ENCODE results near the gene LHPP. TPM values are rescaled to one million over a fixed set of nuclear protein-coding genes. Genes with fewer than 3 reads are reported as not detected.
A peak's percentile ranks its signal among the peaks of the same experiment; 100 is the strongest.

LHPP gene
- total RNA-seq, 2 donors from 2014 or later: 4.9 to 9.9 TPM

- H3K27me3 ChIP-seq: no peaks in the 10 kb centered on the region
- no peak overlapping the region for H3K4me3 ChIP-seq
- H3K27ac ChIP-seq: no peak overlapping the region
- no peaks in the 10 kb centered on the region for H3K9me3 ChIP-seq
- intact Hi-C loops (cut with DNase I): no loop called here
- TF ChIP-seq POLR2A (IDR thresholded peaks at IDR 0.05) (no peak), CTCF (IDR thresholded peaks at IDR 0.05) (peak; percentile 77 to 91 (median 85))
- WGBS, 2 donors: 5 to 57% methylated on average over 3 to 18 of the region's 18 CpGs
- H3K36me3 ChIP-seq (replicated peaks in 1 of 2; ENCODE audit: insufficient read depth in 1 of 2, low read depth in 2 of 2): no peaks in the 10 kb centered on the region
- peaks cover 6% of the 10 kb centered on the region for H3K4me1 ChIP-seq
- ATAC-seq: peak; percentile 84
- peak; percentile 81 to 86 (median 84) for DNase-seq
Measured at GRCh38 chr10:124530215-124530665, 68.6 kb downstream of the LHPP start.

GRCh38 chr10:124530816-124531215 lies 69.2 kb downstream of the LHPP start:
- peaks cover 6% of the 10 kb centered on the region for H3K4me1 ChIP-seq
- no peak overlapping the region for H3K27ac ChIP-seq
- H3K36me3 ChIP-seq (replicated peaks in 1 of 2; ENCODE audit: insufficient read depth in 1 of 2, low read depth in 2 of 2): no peaks in the 10 kb centered on the region
- DNase-seq: no peak
- no peak overlapping the region for H3K4me3 ChIP-seq
- ATAC-seq: no peak
- no peak for TF ChIP-seq CTCF (IDR thresholded peaks at IDR 0.05)
- TF ChIP-seq POLR2A (IDR thresholded peaks at IDR 0.05): no peak
- H3K9me3 ChIP-seq: no peaks in the 10 kb centered on the region
- intact Hi-C loops (cut with DNase I): no loop called here
- 74 to 89% methylated on average over 1 to 9 of the region's 9 CpGs for WGBS, 2 donors
- no peaks in the 10 kb centered on the region for H3K27me3 ChIP-seq

GRCh38 chr10:124532106-124532641 lies 70.6 kb downstream of the LHPP start:
- WGBS, 2 donors: 76 to 77% methylated on average over 9 to 11 of the region's 11 CpGs

GRCh38 chr10:124532788-124533187 lies 71.2 kb downstream of the LHPP start:
- Histone ChIP-seq H3K4me3 (no peak overlapping the region), H3K9me3 (no peaks in the 10 kb centered on the region), H3K36me3 (replicated peaks in 1 of 2; ENCODE audit: insufficient read depth in 1 of 2, low read depth in 2 of 2) (no peaks in the 10 kb centered on the region), H3K27ac (no peak overlapping the region), H3K4me1 (peaks cover 6% of the 10 kb centered on the region), H3K27me3 (no peaks in the 10 kb centered on the region)
- intact Hi-C loops (cut with DNase I): no loop called here
- TF ChIP-seq POLR2A (IDR thresholded peaks at IDR 0.05) (no peak), CTCF (IDR thresholded peaks at IDR 0.05) (no peak)
- no peak for DNase-seq
- no peak for ATAC-seq
- WGBS, 2 donors: 67 to 81% methylated on average over 1 to 3 of the region's 3 CpGs

More at GRCh38 chr10:124532106-124532641, 70.6 kb downstream of the LHPP start:
- Histone ChIP-seq H3K4me1 (peaks cover 6% of the 10 kb centered on the region), H3K27ac (no peak overlapping the region), H3K9me3 (no peaks in the 10 kb centered on the region), H3K36me3 (replicated peaks in 1 of 2; ENCODE audit: insufficient read depth in 1 of 2, low read depth in 2 of 2) (no peaks in the 10 kb centered on the region), H3K27me3 (no peaks in the 10 kb centered on the region), H3K4me3 (no peak overlapping the region)
- DNase-seq (no peak), ATAC-seq (no peak)
- no peak for TF ChIP-seq CTCF (IDR thresholded peaks at IDR 0.05)
- no peak for TF ChIP-seq POLR2A (IDR thresholded peaks at IDR 0.05)
- intact Hi-C loops (cut with DNase I): no loop called here

GRCh38 chr10:124533266-124533665 lies 71.6 kb downstream of the LHPP start:
- H3K4me1 ChIP-seq: peaks cover 6% of the 10 kb centered on the region
- WGBS, 2 donors: 67 to 76% methylated on average over 7 to 13 of the region's 13 CpGs
- no peak for ATAC-seq
- H3K27me3 ChIP-seq: no peaks in the 10 kb centered on the region
- intact Hi-C loops (cut with DNase I): no loop called here
- H3K4me3 ChIP-seq: no peak overlapping the region
- H3K27ac ChIP-seq: no peak overlapping the region
- H3K9me3 ChIP-seq: no peaks in the 10 kb centered on the region
- H3K36me3 ChIP-seq (replicated peaks in 1 of 2; ENCODE audit: insufficient read depth in 1 of 2, low read depth in 2 of 2): no peaks in the 10 kb centered on the region
- no peak for DNase-seq
- TF ChIP-seq POLR2A (IDR thresholded peaks at IDR 0.05) (no peak), CTCF (IDR thresholded peaks at IDR 0.05) (no peak)
